Stimulated activated CD4-positive, alpha-beta T cell treated with anti-CD3 and anti-CD28 coated beads, Interleukin-4, amount 100 ng/mL, for 24 hours (primary cell): Measurements from ENCODE around the gene FIBCD1.

Source experiments
- DNase-seq: peaks from one replicate; pipeline ENCODE4 v3.0.0-alpha.2; 2020

The FIBCD1 gene

DNA sequence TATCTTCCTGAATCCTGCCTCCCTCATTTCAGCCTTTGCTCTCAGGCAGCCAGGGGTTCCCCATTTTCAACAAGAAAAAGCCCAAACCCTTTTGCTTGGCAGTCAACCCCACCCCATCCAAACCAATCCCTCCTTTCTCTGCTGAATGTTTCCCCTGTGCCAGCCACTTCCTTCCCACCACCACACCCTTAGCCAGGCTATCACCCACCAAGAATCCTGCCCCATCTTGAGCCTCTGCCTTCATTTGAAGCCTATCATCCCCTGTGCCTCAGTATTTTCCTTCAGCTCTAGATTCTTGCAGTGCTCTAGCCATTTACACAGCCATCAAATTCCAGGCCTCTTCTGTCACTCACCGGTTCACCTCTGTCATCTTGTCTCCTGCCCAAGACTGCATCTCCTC is 15.3 kb upstream of the FIBCD1 start:
- no peak for DNase-seq

DNA sequence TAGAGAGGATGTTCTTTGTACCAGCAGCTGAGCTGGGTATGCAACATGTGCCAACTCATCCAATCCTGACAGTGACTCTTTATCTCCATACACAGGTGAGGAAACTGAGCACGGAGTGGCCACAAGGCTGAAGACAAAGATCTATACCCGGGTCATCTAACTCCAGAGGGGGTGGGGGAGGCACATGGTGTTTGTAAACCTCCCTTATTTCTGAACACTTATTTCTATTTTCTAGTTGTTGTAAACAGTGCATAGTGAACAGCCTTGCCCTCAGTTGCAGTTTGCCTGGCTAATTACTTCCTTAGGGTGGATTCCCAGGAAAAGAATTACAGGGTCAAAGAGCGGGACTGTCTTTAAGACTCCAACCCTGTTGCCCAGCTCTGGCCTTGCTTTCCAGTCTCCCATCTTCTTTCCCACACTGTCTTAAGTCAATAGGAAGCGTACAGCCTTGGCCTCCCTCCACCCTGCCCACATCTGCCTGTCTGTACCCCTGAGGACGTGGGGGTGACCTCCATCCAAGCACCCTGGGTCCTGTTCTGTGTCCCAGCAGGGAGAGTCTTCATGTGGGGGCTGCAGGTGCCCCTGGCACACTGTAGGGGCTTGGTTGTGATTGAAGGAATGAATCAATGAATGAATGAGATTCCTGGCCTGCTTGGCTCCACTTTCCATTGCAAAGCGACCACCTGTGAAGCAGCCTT is 13.2 kb upstream of the FIBCD1 start:
- DNase-seq, result no peak

DNA sequence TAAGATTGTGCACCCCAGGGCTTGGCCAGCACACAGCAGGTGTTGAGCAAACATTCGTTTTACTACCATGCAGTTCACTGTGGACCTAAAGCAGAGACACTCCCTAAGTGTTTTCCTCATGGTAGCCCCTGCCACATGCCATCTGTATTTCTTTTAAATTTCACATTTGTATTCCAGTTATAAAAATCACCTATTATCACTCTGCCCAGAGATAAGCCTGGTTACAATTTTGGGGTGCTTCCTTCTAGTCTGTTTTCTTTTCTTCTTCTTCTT is 10.9 kb upstream of the FIBCD1 start:
- no peak for DNase-seq

DNA sequence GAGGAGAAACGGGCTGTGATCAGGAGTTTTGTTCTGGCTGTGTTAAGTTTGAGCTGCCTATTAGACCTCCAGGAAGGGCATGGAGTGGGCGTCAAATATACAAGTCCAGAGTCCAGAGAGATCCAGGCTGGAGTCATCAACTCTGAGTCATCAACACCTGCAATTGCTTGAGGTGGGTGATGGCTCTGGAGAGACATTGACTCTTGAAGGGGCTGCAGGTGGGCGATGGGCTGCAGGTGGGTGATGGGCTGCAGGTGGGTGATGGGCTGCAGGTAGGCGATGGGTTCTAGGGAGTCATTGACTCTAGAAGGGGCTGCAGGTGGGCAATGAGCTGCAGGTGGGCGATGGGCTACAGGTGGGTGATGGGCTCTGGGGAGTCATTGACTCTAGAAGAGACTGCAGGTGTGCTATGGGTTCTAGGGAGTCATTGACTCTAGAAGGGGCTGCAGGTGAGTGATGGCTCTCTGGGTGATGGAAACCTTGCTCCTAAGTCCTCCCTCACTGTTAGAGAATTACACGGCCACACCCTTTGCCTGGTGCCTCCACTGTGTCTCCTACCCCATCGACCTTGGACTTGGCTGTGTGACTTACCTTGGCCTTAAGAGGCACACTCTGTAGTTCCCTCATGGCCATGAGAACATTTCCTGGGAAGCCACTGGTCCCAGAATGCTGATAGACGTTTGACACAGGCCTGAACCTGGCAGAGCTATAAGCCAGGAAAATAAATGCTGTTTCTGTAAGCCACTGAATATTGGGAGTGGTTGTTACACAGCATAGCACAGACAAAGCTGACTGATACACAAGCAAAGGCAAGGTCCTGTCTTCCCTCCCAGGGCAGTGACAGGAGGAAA is 10.4 kb upstream of the FIBCD1 start:
- DNase-seq, result no peak

DNA sequence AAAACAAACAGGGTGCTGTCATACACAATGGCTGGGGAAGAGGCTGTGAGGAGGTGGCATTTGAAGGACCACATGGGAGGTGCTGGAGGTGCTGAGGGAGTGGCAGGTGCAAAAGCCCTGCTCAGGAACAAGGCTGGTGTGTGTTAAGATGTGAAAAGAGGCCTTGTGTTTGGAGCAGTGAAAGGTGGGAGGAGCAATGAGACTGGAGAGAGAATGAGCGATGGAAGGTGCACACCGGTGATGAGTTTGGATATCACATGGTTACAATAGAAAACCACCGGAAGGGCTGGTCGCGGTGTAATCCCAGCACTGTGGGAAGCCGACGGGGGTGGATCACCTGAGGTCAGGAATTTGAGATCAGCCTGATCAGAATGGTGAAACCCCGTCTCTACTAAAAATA is 9.2 kb upstream of the FIBCD1 start:
- no peak for DNase-seq

DNA sequence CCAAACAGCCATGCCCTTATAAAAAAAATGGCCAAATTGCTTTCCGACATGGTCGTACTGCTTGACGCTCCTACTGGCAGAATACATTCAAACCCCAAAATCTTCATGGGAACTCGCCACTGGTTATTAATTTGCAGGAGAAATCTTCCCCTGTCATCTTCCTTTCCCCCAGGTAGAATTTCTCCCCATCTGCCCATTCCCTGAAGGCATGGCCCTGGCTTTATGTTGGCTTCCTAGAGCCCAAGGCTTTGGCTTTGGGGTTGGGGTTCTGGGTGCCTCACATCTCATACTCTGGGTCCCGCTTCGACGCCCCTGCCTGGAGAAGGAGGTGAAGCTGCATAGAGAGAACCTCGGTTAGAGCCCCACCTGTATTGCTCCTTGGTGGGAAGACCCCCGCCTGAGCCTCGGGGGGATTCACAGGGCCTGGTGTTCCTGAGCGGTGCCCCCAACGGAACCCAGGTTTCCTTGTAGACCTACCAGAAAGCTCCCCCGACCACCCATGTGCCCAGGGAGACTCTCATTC is 8.6 kb upstream of the FIBCD1 start:
- DNase-seq, result no peak

DNA sequence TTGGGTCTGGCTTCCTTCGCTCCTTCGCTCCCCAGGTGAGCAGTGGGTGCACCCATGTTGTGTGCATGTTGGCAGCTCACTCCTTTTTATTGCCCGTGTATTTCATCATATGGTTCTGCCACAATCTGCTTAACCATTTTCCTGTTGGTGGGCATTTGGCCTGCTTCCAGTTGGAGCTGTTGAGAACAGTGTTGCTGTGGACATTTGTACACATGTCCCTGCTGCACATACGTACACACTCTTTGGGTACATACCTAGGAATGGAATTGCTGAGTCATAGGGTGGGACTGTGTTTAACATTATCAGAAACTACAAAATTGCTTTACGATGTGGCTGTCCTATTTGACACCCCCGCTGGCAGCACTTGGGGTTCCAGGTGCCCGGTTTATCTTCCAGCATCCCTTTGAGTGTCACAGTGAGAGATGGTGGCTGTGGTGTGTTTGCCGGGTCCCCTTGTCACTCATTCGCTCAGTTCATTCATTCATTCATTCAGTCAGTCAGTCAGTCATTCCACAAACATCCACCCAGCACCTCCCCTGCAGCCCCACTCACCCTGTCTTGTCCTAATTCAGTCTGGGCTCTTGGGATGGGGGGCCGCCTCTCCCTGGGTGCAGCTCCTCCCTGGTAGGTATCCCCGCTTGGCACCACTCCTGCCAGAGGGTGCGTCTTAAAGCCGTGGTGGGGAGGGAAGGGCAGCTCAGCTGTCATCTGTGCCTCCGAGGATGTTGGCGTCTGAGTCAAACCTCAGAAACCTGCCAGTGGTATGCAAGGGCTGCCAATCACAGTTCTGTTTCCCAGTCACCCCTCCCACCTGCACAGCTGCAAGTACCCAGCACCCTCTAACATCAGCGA is 7.9 kb upstream of the FIBCD1 start:
- DNase-seq, result no peak

DNA sequence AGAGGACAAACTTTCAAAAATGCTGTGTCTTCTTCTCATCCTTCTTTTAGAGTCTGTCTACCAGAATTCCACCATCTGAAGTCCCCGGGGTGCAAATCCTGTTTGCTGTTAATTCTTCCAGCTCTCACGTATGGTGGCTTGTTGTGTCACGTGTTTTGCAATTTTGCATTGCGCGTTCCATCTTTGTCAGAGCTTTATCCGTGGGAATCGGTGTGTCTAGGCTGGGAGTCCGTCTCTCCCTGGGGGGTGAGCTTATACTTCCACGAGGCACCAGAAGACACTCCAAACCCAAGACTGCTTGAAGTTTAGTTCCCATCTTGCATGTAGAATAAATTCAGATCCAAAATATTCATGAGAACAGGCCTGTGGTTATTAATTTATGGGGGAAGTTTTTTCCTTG is 6.1 kb upstream of the FIBCD1 start:
- no peak for DNase-seq

DNA sequence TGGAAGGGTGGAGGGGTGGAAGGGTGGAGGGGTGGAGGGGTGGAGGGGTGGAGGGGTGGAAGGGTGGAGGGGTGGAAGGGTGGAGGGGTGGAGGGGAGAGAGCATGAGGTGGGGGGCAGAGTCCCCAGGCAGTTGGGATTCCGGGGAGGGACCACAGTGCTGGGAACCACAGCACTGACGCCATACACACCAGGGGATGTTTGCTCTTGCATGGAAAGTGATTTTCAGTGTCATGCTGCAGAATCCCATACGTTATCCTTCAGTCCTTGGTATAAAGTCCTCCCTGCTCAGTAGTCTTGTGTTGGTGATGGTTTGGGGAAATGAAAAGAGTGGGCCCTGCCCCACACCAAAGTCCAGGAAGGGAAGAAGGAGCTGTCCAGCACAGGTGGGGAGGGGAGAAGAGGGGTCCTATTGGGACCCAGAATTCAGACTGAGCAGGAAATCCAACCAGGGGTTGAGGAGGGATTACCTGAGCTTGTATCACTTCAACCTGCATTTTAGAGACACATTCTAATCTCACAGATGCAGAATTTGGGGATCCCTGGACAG is 5.5 kb upstream of the FIBCD1 start:
- DNase-seq, result no peak

DNA sequence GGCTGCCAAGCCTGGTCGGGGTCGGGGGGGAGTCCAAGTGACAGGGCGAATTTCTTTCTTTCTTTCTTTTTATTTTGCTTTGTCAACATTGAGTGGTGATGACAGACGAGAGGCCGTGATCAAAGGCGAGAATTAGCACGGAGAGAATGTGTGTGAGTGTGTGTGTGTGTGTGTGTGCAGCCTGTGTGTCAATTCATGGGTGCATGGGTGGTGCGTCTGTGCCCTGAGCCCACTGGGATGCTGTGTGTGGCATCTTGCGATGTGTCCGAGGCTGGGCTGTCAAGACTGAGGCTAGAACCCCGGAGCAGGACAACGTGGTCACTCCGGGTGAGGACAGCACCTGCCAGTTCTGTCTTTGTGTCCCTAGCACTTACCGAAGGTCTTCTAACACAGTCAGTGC is 4.7 kb upstream of the FIBCD1 start:
- DNase-seq, result no peak

DNA sequence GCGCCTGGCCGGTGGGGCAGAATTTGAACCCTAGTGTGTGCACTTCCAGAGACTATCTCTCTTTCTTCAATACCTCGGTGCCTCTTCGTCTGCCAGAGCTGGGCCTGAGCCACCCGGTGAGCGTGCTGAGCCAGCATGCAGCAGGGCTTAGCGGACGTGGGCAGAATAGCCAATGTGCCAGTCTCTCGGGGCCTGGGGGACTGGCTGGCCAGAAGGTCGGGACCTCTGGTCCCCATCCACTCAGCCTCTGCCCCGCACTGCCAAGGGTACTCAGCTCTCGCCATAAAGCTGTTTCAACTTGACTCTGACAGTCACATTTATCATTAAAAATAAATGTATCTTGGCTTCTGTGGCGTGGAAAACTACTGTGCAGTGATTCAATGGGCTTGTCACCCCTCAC is 4.2 kb upstream of the FIBCD1 start:
- DNase-seq, result no peak

DNA sequence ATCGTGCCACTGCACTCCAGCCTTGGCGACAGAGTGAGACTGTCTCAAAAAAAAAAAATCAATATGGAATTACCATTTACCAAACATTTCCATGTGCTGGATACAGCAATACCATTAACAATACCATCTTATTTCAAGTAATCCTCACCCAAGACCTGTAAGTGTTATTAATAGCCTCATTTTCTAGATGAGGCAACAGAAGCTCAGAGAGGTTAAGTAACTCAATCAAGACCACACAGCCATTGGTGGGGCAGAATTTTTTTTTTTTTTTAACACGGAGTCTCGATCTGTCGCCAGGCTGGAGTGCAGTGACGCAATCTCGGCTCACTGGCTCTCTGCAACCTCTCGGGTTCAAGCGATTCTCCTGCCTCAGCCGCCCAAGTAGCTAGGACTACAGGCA is 3.6 kb upstream of the FIBCD1 start:
- no peak for DNase-seq

DNA sequence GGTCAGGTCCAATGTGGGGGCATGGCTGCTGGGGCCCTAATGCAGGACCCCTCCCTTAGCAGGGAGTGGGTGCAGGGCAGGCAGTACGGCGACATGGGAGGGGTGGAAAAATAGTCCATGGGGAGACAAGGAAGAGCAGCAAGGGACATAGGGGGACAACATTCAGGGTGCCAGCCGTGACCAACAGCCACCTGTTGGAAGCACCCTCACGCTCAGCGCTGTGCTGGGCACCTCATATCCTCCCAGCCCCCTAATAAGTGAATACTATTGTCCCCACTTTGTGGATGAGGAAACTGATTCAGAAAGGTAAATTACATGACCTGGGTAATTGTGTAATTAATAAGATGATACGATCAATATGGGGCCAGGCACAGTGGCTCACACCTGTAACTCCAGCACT is 3.0 kb upstream of the FIBCD1 start:
- no peak for DNase-seq

DNA sequence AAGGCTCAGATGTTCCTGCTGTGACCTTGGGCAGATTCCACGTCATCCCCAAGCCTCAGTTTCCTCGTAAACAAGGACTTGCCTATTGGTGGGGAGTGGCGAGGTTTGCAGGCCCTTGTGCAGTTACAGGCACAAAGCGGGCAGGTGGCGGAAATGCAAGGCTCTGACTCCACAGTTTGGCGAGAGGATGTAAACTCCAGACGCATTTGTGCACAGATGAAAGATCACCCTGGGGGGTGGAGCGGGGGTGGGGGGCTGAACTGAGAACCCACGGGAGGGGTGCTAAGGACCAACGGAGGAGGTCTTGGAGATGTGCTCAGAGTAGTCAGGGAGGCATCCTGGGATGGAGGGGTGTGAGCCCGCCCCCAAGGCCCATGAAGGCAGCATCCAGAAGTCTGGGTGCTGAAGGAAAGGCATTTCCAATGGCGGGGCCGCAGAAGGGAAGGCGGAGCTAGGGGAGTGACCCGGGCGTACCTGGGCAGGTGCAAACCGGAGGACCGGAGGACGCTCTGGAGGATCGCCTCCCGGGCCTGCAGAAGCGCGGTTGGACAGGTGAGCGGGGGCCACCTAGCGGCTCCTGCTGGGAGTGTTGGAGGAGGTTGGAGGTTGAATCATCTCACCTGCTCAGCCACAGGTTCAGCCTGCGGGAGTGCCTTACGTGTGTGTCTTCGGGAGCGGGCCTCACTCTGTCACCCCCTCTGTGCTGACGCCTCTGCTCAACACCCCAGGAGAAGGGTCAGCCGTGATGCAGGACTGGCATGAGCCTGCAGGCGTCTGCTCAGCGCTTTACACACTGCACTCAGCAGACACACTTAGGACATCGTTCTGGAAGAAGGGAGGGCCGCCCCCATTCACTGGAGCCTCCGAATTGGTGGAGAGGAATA is 1.9 kb upstream of the FIBCD1 start:
- peak; percentile 75 for DNase-seq

DNA sequence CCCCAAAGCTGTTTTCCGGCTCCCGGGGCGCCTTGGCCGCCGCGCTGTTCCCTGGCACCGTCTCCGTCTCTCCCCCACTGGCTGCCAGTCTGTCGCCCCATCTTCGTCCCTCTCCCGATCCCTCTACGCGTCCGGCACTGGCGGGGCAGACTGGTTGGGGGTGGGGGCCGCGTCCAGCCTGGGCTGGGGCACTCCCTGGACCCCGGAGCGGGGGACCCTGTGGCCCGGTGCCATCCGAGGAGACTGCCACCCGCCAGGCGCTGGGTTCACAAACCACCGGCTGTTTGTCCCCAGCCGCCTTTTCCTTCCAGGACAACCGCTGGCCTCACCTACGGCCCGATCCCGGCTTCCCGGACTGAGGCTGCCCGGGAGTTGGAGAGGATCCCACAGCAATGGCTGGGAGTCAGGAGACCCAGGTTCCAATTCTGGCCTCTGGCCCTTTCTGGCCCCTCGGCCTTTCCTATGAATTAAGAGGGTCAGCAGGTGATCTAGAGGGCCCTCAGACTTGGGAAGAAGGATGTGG is 1.0 kb upstream of the FIBCD1 start:
- DNase-seq, result no peak

DNA sequence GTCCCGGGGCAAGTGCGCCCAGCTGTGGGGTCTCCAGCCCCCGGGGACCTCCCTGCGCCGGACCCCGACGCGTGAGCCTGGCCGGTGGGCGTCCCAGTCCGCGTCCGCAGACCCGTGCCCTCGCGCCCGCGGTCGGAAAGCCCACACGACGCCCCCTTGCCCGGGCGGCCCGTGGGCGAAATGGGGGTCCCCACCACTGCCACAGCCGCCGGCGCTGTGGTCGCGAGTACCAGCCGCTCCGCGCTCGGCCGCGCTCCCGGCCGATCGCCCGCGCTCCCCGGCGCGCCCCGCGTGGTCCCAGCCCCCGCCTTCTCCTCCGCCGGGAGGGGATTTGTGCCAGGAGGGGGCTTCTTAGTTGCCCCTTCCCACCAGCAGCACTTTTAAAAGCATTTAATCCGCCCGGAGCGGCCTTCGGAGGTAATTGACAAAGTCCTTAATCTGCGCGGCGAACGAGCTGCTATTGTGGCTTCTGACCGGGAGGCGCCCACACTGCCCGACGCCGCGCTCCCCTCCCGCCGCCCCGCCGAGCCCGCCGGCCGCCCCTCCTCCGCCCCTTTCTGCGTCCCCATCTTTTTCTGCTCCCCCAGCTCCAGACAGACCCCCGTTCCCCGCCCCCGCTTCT is 469 bp upstream of the FIBCD1 start:
- no peak for DNase-seq

DNA sequence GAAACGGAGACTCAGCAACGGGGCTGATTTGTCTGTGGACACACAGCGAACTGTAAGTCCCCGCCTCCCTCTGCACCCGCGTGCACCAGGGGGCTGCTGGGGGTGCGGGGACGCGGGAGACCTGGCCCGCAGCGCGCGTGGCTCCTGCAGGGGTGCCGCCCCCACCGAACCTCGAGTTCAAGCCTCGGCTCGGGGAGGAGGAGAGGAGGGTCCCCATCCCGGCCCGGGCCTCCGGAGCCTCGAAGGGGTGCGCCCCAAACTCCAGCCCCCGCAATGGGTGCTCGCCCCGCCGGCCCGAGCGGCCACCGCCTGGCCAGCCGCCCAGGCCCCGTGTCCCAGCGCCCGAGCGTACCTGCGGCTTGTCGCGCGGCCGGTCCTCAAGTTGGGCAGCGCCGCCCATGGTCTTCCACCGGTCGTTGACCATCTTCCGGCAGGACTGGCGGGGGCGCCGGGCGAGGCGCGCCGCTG is 829 bp downstream of the FIBCD1 start:
- DNase-seq, result no peak

DNA sequence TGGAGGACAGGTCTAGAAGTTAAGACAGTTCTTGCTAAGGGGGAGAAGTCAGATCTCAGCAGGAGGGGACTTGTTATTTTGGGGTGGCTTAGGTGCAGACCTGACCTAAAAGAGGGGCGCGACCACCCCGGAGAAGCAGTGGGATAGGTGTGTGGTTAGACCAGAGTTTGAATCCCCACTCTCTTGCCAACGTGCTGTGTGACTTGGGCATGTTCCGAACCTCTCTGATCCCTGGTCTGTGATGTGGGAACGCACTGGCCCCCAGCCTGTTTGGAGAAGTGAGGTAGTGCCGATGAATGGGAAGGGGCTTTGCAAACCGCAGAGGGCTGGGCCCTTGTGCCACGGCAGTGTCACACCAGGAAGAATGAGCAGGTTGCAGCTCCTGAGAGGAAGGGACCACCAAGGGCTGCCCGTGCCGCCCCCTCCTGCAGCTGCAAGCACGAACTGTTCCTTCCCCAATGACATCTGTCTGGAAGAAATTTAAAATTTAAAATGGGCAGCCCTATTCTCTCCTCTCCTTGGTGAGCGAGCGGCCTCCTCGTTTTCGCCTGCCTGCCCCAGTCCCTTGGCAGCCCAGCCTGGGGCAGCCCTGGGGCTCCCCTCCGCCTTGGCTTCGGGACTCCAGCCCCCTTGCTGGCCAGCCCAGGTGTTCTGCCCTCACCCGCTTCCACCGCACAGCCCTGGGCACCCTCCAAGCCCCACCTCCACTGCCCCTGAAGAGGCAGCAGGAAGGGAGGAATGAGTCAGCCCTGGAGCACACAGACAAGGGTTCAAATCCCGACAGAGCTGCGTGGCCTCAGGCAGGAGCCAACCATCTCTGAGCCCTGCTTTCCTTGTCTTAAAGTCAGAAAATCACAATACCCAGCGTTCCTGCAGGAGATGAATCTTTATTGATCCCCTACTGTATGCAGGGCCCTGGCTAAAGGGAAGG is 1.6 kb downstream of the FIBCD1 start:
- no peak for DNase-seq

DNA sequence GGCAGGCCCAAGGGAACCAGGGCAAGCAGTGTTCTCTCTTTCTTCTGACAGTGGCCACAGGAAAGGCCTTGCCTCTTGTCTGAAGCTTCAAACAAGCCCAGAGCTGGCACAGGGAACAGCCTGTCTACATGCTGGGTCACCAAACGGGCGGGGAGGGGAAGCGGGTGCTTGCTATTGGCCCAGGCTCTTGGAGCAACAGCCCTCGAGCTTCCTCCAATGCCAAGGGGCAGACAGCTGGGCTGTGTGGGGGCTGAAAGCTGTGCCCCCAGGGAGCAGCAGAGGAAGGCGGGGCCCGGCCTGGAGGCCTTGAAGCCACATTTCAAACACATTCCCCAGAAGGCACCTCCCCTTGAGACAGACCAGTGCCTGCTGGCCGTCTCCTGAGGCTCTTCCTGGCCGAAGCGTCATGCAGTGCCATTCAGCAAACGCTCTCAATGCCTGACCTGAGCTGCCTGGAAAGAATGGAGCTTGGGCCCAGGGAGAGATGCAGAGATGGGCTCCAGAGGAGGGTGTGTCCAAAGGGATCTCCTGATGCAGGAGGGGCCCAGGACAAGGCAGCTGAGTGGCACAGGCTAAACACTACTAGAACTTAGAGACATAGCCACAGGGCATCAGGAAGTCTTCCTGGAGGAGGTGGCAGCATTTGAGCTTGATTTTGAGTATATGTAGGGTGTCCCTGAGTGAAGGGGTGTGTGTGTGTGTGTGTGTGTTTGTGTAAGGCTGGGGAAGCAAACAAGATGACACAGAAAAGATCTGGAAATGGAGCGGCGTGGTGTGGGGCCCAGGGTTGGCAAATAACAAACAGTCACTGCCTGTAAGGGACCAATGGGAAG is 2.5 kb downstream of the FIBCD1 start:
- no peak for DNase-seq
